Renal cortical epithelial cell (primary cell): ENCODE measurements around the gene WDR4. TPM values are rescaled to one million over a fixed set of nuclear protein-coding genes. Genes with fewer than 3 reads are reported as not detected.
"Not testable (repeated sequence)": the region's sequence is repeated elsewhere in the genome, so short reads cannot be mapped to it uniquely, and the experiment has no call there.

ENCODE experiments used
- DNase-seq: peaks from one replicate; pipeline ENCODE4 v3.0.0-alpha.2; 2011; ENCODE audit warnings: low read depth
- total RNA-seq: library from RNA; depleted of rRNA; stranded (reverse); fragments of >200 nt; gene quantifications from 2 replicates; pipeline ENCODE4 v1.2.3, GENCODE V29; 2014

WDR4 gene
- total RNA-seq, 1 donor from 2014 or later = 21.2 TPM

DNA sequence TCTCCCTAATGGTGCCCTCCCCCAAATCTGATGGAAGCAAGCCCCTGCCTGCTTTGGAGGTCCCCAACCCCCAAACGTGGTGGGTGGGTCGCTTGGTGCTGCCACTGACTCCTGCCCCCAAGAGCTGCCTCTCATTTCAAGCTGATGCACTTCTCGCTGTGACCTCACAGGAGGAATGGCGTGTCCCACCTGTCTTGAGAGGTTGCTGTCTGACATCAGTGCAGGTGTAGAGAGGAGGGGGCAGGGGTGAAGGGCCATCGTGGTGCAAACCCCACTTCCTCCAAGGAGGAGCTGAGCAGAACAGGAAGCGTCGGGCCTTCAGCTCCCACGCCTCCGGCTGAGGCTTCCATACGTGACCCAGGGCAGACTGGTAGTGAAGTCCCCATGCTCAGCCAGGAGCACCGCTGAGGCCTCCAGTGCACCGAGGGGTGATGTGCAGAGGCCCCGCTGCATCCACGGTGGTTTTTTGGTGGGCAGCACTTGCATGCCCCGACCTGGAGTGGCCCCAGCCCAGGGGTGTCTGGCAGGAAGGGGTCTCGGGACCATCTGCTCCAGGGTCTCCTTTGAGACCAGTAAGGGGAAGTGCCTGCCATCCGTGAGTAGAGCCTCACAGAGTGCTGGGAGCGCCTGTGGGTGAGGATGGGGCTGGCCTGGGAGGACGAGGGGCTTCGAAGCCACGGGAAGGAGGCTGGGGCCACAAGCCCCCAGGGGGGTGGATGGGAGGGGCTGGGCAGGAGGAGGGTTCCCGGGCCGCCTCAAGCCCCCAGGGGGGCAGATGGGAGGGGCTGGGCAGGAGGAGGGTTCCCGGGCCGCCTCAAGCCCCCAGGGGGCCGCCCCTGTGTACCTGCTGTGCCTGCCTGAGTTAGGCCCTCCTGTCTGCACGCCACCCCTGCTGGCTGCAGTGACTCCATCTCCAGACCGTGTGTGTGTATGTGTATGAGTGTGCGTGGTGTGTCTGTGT is 39.8 kb downstream of the WDR4 start:
- DNase-seq = no peak

DNA sequence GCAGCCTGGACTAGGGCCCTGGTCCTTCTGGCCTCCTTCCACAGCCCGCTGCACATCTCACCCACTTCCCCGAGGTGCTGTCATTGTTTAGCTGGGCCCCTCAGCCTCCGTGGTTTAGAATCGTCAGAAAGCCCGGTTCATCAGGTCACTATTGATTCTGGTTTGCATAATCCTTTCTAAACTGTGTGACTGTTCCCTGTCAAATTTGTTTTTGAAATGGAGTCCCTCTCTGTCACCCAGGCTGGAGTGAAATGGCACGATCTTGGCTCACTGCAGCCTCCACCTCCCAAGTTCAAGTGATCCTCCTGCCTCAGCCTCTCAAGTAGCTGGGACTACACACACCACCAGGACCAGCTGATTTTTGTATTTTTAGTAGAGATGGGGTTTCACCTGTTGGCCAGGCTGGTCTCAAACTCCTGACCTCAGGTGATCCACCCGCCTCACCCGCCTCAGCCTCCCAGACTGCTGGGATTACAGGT is 41.1 kb downstream of the WDR4 start:
- not testable (repeated sequence) for DNase-seq

DNA sequence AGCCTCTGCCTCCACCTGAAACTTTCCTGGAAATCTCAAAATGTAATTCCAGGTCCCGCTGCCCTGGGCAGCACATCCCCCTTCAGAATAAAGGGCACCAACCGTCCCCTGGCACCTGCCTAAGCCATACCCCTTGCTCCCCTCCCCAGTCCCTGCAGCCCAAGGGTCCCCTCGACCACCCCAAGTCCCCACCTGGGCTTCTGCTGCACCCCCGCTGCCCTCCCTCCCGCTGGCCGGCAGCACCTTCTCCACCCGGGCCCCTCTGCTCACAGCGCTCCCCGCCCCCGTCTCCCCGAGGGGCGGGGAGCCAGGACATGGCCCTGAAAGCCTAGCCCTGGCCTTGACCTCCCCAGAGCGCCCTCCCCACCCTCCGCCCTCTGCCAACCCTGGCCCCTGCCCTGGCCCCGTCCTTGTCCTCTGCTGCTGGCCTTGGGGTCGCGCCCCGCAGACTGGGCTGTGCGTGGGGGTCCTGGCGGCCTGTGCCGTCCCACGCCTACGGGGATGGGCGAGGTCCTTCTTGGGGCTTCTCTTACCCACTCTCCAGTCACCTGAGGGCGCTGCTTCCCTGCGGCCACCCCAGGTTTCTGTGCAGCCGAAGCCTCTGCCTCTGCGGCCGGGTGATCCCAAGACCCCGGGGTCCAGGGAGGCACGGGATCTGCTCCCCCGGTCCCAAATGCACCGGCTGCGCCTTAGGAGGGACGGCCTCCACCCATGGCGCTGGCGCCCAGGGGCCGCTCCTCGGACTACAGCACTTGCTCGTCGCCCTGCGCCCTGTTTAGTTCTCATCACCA is 41.7 kb downstream of the WDR4 start:
- DNase-seq = no peak

DNA sequence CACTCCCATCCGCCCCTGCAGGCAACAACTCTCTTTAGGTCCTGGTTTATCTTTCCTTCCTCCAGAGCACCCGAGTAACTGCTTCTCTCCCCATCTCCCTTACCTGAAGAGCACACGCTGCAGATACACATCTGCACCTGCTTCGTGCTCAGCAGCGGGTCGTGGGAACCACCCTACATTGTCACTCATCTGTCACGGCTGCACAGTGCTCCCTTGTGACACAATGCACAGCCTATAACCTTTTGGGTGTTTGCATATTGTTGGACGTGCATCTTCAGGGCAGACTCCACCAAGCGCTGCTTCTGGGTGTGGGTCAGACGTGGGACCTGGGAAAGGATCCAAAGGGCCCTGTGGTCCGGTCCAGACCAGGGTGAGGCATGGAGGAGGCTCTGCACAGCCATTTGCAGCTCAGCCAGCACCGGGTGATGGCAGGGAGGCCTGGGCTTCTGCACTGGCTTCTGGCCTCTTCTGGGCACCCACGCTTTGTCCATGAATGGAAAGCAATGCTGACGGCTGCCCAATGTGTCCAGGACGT is 42.5 kb downstream of the WDR4 start:
- no peak for DNase-seq

DNA sequence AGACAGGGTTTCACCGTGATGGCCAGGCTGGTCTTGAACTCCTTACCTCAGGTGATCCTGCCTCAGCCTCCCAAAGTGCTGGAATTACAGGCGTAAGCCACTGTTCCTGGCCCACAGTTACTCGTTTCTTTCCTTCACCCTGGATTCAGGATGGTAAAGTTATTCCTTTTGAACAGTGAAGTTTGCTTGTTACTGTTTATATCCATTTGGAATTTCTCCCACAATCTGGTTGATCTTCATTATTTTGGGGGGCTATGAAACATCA is 43.0 kb downstream of the WDR4 start:
- no peak for DNase-seq

DNA sequence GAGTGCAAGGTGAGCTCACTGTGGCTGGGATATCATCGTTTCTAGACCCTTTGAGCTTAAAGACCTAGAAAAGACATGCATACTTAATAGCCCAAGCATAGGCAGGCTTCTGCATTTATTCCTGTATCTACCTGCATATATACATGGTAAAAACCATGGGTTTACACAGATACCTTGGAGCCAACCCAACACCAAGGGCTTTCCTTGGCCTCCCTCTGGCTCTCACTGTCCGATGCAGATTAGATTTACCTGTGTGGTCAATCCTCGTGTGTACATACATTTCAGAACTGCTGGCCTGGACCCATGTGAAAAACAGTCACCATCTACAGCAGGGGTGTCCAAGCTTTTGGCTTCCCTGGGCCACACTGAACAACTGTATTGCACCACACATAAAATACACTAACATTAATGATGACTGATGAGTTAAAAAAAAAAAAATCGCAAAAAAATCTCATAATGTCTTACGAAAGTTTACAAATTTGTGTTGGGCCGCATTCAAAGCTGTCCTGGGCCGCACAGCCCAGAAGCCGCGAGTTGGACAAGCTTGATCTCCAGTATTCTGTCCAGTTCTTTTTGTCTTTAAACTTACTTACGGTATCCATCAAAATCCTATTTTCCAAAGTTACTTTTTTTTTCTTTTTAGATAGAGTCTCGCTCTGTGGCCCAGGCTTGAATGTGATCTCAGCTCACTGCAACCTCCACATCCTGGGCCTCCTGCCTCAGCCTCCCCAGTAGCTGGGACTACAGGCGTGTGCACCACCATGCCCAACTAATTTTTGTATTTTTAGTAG is 43.5 kb downstream of the WDR4 start:
- DNase-seq = no peak

DNA sequence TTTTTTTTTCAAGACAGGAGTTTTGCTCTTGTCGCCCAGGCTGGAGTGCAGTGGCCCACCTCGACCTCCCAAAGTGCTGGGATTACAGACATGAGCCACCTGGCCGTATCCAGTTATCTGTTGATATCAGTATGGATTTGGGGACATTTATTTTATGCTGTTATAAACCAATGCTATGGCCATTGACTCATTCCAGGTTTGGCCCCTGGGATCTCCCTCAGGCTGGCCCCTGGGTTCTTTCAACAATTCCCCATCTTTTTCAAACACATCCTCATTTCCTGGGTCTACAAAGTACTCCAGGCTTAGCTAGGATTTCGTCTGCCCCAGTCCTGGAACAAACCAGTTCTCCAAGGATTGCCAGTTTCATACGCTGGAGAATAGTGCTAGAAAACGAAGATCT is 44.1 kb downstream of the WDR4 start:
- DNase-seq = no peak

DNA sequence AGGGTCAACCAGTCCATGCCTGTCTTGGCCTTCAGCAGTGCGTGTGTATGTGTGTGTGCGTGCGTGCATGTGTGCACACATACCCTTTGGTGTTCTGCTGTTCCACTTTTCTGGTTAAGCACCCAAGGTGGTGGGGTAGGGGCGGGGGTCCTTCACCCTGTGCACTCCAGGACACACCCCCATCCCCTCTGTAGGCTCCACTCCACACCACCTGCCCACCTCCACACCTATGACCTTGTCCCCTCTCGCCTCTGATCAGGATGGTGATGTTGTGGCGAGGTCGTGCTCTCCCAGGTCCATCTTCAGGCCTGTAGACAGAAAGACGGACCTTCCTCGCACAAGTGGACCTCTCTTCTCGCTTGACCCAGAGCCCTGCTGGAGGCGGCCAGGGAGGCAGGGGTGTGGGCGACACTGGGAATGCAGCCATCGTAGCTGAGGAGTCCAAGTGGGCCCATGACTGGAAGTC is 44.6 kb downstream of the WDR4 start:
- DNase-seq = no peak

DNA sequence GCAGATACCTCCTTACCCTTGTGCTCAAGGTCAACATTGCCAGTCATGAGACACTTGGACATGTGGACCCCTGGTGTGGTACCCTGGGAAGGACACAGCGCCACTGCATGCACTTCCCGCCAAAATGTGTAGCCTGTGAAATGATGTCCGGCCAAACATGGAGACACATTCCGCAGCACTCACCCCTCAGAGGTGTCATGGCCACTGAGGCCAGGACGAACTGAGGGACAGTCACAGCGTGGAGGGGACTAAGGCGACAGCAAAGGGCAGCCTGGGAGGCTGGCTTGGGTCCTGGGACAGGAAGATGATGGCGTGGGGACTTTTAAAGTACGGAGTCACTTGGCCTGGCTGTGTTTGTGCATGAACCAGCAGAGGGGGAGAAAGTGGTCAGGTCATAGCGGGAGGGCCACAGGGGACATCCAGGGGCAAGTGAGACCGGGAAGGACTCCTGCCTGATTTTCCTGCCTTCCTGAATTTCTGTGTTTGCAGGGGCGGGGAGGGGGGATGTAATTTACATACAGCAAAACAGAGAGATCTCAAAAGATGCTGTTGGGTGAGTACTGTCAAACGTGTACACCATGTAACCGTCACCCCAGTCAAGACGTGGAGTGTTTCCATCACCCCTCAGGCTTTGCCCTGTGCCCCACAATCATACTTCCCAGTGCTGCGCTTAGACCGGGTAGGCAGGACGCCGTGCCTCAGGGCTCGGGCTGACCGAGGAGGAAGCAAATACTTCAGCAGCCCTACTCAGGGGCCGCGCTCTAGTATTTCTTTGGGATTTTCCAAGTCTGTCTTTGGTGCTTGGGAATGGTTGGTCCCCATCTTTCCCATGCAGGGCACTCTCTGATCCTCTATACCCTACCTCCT is 45.2 kb downstream of the WDR4 start:
- DNase-seq = no peak

DNA sequence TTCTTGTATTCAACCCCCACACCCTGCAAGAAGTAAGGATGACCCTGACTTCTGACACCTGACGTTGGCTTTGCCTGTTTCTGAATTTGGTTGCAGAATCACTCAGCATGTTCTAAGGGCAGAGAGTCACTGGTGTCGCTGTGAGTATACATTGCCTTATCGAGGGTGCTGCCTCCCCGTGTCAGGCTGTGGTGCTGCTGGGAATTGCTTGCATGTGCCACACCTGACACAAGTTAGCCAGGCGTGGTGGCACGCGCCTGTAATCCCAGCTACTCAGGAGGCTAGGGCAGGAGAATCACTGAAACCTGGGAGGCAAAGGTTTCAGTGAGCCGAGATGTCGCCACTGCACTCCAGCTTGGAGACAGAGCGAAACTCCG is 45.9 kb downstream of the WDR4 start:
- peak; percentile 16 for DNase-seq

DNA sequence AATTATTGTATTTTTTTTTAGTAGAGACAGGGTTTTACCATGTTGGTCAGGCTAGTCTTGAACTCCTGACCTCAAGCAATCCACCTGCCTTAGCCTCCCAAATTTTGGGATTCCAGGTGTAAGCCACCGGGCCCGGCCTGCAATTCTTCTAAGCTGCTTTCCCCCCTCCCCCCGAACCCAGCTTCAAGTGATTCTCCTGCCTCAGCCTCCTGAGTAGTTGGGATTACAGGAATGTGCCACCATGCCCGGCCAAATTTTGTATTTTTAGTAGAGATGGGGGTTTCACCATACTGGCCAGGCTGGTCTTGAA is 47.1 kb downstream of the WDR4 start:
- not testable (repeated sequence) for DNase-seq

DNA sequence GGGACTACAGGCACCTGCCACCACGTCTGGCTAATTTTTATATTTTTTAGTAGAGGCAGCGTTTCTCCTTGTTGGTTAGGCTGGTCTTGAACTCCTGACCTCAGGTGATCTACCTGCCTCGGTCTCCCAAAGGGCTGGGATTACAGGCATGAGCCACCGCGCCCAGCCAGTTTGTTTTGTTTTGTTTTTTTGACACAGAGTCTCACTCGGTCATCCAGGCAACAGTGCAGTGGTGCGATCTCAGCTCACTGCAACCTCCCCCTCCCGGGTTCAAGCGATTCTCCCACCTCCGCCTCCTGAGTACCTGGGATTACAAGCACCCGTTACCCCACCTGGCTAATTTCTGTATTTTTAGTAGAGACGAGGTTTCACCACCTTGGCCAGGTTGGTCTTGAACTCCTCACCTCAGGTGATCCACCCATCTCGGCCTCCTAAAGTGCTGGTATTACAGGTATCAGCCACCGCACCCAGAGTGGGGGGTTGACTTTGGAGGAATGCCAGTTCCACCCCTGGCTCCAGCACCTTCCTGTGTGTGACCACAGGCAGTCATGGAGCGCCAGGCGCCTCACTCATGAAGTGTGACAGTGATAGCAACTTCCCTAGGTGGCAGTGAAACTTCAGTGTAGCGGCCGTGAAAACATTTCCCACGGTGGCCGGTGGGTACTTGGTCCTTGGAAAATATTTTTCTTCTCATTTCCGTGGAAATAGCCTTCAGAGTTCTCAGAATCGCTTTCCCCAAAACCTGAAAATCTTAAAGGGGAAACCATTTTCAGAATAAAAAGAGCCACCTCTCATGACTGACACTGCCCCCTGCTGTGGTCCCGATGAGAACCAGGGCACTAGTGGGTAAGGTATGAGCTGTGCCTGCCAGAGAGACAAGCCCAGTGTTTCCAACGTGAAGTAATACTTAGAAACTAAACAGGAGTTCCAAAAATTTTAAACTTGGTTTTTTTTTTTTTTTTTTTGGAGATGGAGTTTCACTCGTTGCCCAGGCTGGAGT is 48.6 kb downstream of the WDR4 start:
- DNase-seq = no peak

DNA sequence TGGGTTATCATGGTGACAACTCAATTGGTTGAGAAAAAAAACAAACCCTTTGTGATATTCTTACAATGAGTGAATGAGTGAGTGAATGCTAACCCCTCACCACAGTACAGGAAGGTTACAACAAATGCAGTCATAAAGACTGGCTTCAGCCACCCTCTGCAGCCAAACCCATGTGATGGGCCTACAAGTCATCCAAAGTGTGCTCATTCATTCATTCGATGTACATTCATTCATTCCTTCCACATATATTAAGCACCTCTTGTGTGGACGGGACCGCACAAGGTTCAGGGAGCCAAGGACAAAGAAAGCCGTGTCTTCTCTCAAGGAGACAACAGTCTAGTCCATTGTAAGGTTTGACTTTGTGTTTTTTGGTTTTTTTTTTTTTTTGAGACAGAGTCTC is 49.4 kb downstream of the WDR4 start:
- no peak for DNase-seq

DNA sequence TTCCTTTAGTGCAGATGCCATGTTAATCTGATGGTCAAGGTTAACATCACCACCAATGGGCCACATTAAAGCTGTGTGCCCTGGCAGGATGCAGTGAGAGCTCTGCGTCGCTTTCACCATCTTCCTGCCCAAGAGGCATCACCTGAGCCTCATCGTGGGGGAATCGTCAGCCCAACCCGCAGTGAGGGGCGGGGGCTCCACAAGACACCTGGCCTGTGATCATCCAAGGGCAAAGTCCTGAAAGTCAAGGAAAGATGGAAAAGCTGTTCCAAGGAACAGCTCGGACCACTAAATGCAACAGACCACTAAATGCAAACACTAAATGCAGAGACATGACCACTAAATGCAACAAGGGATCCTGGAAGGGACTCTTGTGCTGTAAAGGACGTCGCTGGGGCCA is 49.9 kb downstream of the WDR4 start:
- no peak for DNase-seq

DNA sequence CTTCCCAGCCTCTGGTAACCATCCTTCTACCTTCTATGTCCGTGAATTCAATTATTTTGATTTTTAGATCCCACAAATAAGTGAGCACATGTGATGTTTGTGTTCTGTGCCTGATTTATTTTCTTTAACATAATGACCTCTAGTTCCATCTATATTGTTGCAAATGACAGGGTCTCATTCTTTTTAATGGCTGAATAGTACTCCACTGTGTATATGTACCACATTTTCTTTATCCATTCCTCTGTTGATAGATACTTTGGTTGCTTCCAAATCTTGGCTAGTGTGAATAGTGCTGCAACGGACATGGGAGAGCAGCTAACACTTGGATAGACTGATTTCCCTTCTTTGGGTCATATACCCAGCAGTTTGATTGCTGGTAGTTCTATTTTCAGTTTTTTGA is 51.8 kb downstream of the WDR4 start:
- DNase-seq = no peak

DNA sequence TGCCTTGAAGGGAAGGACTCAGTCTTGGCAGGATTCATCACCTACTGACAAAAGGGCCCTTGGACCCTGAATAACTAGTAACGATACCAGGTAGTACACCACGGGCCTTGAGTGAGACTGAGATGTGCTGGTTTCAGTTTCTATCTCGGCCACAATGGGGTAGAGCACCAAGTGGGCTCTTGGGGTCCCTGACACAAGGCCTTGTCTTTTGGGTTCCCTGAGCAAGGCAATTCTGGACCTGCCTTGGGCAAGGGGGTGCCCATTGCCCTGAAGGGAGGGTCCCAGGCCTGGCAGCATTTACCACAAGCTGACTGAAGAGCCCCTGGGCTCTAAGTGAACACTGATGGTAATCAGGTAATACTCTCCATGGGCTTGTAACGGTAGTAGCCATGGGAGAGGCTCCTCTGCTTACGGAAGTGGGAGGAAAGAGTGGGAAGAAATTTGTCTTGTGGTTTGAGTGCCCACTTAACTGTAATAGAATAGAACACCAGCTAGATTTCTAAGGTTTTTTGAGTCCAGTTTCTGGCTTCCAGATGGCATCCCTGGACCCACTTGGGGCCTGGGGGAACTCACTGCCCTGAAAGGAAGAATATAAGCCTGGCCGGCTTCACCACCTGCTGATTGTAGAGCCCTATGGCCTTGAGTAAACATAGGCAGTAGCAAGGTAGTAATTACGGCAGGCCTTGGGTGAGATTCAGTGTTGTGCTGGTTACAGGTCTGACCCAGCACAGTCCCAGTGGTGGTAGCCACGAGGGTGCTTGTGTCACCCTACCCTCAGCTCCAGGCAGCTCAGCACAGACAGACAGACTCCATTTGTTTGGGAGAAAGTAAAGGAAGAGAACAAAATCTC is 58.5 kb downstream of the WDR4 start:
- no peak for DNase-seq

DNA sequence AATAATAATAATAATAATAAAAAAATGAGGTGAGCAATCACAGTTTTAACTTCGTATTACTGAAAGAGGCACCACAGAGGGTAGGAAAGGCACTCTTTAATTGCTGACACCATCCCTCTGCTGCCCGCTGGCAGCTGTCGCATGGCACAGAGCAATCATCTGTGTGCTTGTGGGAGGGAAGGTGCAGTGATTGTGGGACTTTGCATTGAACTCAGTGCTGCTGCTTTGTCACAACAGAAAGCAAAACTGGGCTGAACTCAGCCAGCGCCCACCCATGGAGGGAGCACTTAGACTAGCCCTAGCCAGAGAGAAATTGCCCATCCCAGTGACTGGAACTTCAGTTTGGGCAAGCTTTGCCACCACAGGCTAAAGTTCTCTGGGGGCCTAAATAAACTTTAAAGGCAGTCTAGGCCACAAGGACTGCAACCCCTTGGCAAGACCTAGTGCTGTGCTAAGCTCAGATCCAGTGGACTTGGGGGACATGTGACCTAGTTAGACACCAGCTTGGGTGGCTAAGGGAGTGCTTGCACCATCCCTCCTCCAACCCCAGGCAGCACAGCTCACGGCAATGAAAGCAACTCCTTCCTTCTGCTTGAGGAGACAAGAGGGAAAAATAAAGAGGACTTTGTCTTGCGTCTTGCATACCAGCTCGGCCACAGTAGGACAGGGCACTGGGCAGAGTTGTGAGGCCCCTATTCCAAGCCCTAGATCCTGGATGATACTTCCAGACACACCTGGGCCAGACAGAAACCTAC is 59.3 kb downstream of the WDR4 start:
- DNase-seq = no peak

DNA sequence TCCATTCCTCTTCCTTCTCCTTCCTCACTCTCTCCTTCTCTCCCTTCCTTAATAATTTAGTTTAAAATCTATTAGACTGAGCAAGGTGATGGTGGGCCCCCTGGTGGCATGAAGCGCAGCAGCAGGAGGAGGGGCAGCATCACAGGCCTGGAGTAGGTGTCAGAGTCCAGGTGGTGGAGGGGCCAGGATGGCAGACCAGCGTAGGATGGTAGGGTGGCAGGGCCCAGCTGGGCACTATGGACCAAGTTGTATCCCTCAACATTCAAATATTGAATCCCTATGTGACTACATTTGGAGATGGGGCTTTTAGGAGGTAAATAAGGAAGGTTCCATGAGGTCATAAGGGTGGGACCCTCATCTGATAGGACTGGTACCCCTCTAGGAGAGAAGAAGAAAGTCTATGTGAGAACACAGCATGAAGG is 61.0 kb downstream of the WDR4 start:
- peak; percentile 43 for DNase-seq
